Activated naive CD4-positive, alpha-beta T cell treated with anti-CD3 and anti-CD28 coated beads for 36 hours (primary cell): Measurements from ENCODE around the gene CRBN. TPM values are rescaled to one million over a fixed set of nuclear protein-coding genes. Genes with fewer than 3 reads are reported as not detected.

ENCODE experiments used
- CTCF ChIA-PET: fragments of 350-600 bp; sonication (Branson Sonifier 250); formaldehyde crosslinking; loops from one replicate; lab custom pipeline; 2021; ENCODE audit warnings: antibody characterized with exemption; lab: Charles Lee
- DNase-seq: peaks from one replicate; pipeline ENCODE4 v3.0.0-alpha.2; 2020
- H3K27ac Mint-ChIP-seq: one replicate; pipeline ENCODE4 v1.8.0; 2021; ENCODE audit warnings: mild to moderate bottlenecking, mixed read lengths
- H3K27me3 Mint-ChIP-seq: one replicate; pipeline ENCODE4 v1.8.0; 2021; ENCODE audit warnings: low read depth, mixed read lengths
- H3K36me3 Mint-ChIP-seq: one replicate; pipeline ENCODE4 v1.8.0; 2021; ENCODE audit warnings: low read depth, mixed read lengths
- H3K4me1 Mint-ChIP-seq: one replicate; pipeline ENCODE4 v1.8.0; 2021; ENCODE audit warnings: low read depth, mixed read lengths
- H3K4me3 Mint-ChIP-seq: one replicate; pipeline ENCODE4 v1.8.0; 2021; ENCODE audit warnings: mild to moderate bottlenecking, moderate library complexity, mixed read lengths
- H3K9me3 Mint-ChIP-seq: one replicate; pipeline ENCODE4 v1.8.0; 2021; ENCODE audit warnings: mixed read lengths
- intact Hi-C: fragments of 100-400 bp; cut with micrococcal nuclease; formaldehyde crosslinking; loops from one replicate; pipeline ENCODE4 v1.15.1; 2023
- total RNA-seq, 2 experiments: library from RNA; stranded (reverse); gene quantifications; one replicate each; pipeline ENCODE4 v1.2.3, GENCODE V29; 2021

The CRBN gene
- total RNA-seq, 2 experiments from 2014 or later: 44.1 to 48.0 TPM

DNA sequence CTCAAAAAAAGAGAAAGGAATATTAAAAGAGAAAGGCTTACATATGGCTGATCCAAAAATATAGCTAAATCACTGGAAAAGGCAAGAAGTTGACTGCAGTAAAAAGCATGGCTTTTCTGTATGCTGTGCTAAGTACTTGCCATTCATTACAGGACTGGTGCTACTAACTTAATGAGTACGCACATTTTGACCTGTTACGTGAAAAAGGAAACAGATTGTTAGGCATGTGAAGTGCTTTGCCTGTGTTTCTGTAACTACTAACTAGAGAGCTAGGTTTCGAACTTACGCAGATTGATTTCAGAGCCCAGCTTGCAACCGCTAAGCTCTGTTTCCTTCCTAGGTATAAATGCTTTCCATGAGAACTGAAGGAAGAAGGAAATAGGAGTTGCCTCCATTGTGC is 49.9 kb downstream of the CRBN start:
- Mint-ChIP-seq H3K4me1 (peaks cover 54% of the 10 kb centered on the region), H3K27ac (peak overlapping the region; percentile 22), H3K36me3 (peaks cover 43% of the 10 kb centered on the region), H3K4me3 (no peak overlapping the region), H3K9me3 (no peaks in the 10 kb centered on the region), H3K27me3 (no peaks in the 10 kb centered on the region)
- no peak for DNase-seq
- CTCF ChIA-PET: interaction anchor here (0.9 to 1.1 kb wide), 2 partner anchors 11 to 48 kb away, joined by 3 to 6 read pairs; no protein-coding TSS in a partner anchor
- intact Hi-C loops: no loop called here

DNA sequence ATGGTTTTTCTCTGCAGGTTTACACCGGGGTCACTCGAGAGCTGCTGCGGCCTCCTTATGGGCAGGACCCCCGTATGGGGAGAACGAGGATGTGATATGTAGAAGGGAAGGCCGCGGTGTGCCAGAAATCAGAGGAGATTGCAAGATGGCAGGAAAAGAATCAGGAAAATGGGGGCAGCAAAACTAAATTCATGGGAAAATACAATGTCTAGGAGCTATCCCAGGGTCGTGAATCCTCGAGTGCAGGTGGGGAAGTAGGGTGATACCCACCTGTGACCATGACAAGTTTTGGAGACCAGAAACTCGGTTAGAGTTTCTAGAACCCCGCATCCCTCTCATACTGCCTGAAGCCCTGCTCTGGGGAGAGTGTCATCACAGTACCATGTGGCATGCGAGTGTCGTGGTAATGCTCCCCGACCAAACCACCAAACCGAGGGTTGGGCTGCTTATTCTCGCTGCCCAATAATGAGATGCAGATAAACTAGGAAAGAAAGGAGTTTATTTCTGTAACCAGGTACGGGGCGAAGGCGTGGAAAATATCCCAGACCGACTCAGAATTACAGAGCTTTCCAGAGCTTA is 52.0 kb downstream of the CRBN start:
- H3K9me3 Mint-ChIP-seq: no peaks in the 10 kb centered on the region
- H3K27ac Mint-ChIP-seq: peak overlapping the region; percentile 98
- peak overlapping the region; percentile 97 for H3K4me3 Mint-ChIP-seq
- intact Hi-C loops: loop anchor here (2.0 kb wide), 2 partner anchors 99 to 1853 kb away; no protein-coding TSS in a partner anchor
- no peaks in the 10 kb centered on the region for H3K27me3 Mint-ChIP-seq
- DNase-seq: peak; percentile 37
- peaks cover 33% of the 10 kb centered on the region for H3K36me3 Mint-ChIP-seq
- CTCF ChIA-PET: interaction anchor here (0.8 to 1.0 kb wide), 2 partner anchors 46 to 50 kb away, joined by 3 read pairs; no protein-coding TSS in a partner anchor
- H3K4me1 Mint-ChIP-seq: peaks cover 36% of the 10 kb centered on the region

DNA sequence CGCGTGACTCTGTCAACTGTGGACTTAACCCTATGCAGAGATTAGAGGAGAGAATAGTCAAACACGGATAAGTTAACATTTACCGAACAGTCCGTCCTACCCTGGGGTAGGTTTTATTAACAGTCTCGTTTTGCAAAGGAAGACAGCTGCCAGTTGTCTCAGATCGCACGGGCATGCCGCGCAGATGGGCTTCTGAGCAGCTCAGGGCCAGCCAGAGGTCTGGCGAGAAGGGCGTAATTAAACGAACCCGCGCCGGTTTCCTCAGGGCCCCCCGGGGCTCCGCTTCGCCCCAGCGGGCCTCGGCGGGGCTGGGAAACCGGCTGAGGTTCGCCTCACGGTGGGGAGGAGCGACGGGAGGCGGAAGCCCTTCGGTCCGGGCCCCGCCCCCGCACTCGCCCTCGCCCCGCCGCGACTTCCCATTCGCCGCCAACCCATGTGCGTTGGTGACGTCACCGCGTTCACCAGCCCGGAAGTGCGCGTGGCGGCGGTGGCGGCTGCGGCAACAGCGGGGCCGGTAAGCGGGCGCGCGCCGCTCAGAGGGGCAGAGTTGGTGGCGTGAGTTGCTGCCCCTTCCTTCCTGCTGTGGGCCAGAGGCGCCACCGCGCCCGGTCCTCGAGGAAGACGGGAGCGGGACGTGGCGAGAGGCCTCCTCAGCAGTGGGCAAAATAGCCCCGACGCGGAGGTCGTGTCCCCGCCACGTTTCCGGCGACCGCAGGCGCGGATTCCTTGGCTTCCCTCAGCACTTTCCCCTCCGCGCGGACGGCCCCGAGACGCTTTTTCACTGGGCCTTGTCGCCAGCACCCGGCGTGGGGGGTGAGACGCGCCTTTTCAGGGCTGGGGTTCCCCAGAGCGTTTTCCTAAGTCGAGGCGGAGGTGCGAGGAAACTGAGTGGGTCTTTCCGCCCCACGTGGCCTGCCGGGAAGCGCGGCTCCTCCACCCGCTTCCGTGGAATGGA is 52.7 kb downstream of the CRBN start, which contains the start of gene TRNT1:
TRNT1 (plus strand) TSS at position 464 of the 955 bp plus-strand sequence. CDS start 2,101 bp downstream, outside the sequence.
- Mint-ChIP-seq H3K4me1 (peaks cover 36% of the 10 kb centered on the region), H3K4me3 (peak within 1 kb of the TSS; percentile 97), H3K9me3 (no peaks in the 10 kb centered on the region), H3K36me3 (peaks cover 33% of the 10 kb centered on the region), H3K27ac (peak within 1 kb of the TSS; percentile 98), H3K27me3 (no peaks in the 10 kb centered on the region)
- peak; percentile 96 for DNase-seq
- CTCF ChIA-PET: interaction anchor here (0.8 to 0.9 kb wide), 2 partner anchors 24 to 47 kb away, joined by 3 read pairs; no protein-coding TSS in a partner anchor
- intact Hi-C loops: loop anchor here (1.0 to 2.0 kb wide), 5 partner anchors 47 to 1854 kb away; partner anchors contain the start of genes CRBN and SETMAR

DNA sequence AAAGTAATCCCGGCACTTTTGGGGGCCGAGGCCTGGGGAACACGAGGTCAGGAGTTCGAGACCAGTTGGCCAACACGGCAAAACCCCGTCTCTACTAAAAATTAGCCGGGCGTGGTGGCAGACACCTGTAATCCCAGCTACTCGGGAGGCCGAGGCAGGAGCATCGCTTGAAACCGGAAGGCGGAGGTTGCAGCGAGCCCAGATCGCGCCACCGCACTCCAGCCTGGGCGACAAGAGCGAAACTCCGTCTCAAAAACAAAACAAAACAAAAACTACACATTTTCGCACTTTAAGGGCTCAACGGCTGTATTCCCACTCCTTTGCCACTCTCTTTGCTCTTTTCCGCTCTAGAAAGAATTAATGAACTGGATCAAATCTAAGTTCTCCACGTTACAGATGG is 53.5 kb downstream of the CRBN start:
- no peaks in the 10 kb centered on the region for H3K9me3 Mint-ChIP-seq
- intact Hi-C loops: loop anchor here (1.0 to 2.0 kb wide), 5 partner anchors 47 to 1855 kb away; partner anchors contain the start of genes CRBN and SETMAR
- DNase-seq: no peak
- CTCF ChIA-PET: interaction anchor here (0.9 kb wide), 1 partner anchor 23 kb away, joined by 3 read pairs; no protein-coding TSS in a partner anchor
- peak overlapping the region; percentile 98 for H3K27ac Mint-ChIP-seq
- H3K4me3 Mint-ChIP-seq: peak overlapping the region; percentile 97
- H3K36me3 Mint-ChIP-seq: peaks cover 28% of the 10 kb centered on the region
- peaks cover 33% of the 10 kb centered on the region for H3K4me1 Mint-ChIP-seq
- no peaks in the 10 kb centered on the region for H3K27me3 Mint-ChIP-seq

DNA sequence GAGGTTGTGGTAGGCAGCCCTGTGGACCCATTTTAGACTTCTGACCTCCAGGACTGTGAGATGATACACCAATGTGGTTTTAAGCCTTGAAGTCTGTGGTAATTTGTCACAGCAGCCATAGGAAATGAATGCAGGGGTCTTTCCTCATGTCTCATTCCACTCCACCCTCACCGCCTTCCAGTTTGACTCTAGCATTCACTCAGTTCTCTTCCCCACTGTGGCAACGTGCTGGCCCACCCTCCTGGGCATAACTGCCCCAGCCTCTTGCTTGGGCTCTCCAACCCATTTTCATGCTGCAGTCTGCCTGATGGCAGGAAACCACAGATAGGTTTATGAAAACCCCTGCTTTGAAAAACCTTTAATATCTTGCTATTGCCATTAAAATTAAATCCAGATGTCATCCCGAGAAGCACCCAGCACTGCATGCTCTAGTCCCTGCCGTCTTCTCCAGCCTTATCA is 60.1 kb downstream of the CRBN start:
- no peaks in the 10 kb centered on the region for H3K9me3 Mint-ChIP-seq
- H3K4me1 Mint-ChIP-seq: no peaks in the 10 kb centered on the region
- no peaks in the 10 kb centered on the region for H3K27me3 Mint-ChIP-seq
- intact Hi-C loops: no loop called here
- CTCF ChIA-PET: no interaction called here
- H3K4me3 Mint-ChIP-seq: no peak overlapping the region
- H3K27ac Mint-ChIP-seq: no peak overlapping the region
- DNase-seq: no peak
- H3K36me3 Mint-ChIP-seq: no peaks in the 10 kb centered on the region

DNA sequence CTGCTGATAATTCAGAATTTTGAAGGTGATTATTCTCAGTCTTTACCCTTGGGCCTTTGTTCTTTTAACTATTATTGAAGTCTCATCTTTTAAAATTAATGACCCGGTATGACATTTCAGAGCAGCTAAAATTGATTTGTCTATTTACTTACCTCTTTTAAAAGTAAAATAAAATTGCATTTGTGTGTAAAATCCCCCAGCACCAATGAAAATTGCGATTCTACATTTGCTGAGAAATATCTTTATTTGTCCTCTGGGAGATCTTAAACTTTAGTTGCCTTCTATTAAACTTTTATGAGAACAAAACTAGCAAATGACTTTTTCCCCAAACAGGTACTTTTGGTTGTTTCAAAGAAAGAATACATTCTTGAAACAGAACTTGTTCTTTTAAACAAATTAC is 61.8 kb downstream of the CRBN start:
- Mint-ChIP-seq H3K27me3 (no peaks in the 10 kb centered on the region), H3K27ac (no peak overlapping the region), H3K36me3 (no peaks in the 10 kb centered on the region), H3K9me3 (no peaks in the 10 kb centered on the region), H3K4me3 (no peak overlapping the region), H3K4me1 (no peaks in the 10 kb centered on the region)
- no peak for DNase-seq
- intact Hi-C loops: no loop called here
- CTCF ChIA-PET: no interaction called here

DNA sequence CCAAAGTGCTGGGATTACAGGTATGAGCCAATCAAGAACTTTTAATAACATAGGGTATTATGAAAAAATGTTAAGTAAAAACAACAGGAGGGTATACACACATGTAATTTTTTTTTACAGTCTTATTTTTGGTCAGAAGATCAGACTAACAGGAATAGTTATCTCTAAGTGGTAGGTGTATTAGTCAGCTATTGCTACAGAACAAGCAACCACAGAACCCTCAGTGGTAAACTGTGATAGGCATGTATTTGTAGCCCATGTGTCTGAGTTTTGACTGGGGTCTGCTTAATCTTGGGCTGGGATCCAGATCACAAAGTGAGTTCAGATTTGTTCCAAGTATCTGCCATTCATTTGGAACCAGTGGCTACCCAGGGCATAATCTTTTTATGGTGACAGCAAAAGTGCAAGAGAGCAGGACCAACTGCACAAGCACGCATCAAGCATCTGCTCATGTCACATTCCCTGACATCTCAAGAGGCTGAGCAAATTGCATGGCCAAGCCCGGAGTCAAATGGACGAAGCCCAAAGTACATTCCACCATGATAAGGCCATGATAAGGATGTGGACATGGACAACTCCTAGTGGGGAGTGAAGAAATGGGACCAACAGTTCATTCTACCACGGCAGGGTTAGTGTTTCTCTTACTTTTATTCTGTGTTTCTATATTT is 66.3 kb downstream of the CRBN start:
- CTCF ChIA-PET: no interaction called here
- intact Hi-C loops: no loop called here
- H3K4me1 Mint-ChIP-seq: peaks cover 2% of the 10 kb centered on the region

DNA sequence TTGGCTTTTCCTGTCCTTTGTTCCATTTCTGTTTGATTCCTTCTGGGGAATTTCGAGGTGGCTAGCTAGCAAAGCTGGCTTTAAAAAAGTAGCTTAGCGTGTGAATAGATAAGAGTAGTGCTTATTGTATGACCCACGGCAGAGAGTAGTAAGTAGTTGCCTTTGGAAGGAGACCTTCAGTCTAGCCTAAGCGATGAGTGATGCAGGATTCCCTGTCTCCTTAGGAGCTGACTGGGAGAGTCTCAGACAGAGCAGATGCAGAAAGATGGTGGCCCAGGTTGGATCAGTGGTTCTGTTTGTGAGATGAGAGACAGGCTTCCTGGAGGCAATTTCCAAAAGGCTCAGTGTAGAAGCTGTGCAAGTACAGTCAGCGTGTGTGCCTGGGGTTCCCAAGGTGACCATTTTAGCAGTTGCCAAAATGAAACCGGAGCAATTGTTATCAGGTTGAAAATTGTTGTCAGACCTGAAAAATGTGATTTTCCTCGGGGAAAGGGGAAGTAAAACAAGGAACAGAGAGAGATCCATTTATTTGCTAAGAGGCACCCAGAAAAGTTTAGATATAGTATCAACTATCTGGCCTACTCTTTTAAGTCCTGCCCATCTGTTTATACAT is 68.6 kb downstream of the CRBN start:
- no peak for DNase-seq
- Mint-ChIP-seq H3K4me1 (peaks cover 2% of the 10 kb centered on the region), H3K4me3 (no peak overlapping the region), H3K9me3 (no peaks in the 10 kb centered on the region), H3K27ac (no peak overlapping the region), H3K36me3 (no peaks in the 10 kb centered on the region), H3K27me3 (peaks cover 1% of the 10 kb centered on the region)
- intact Hi-C loops: no loop called here
- CTCF ChIA-PET: no interaction called here

More for the DNA sequence above, 66.3 kb downstream of the CRBN start:
- DNase-seq: no peak
- no peaks in the 10 kb centered on the region for H3K27me3 Mint-ChIP-seq
- no peaks in the 10 kb centered on the region for H3K36me3 Mint-ChIP-seq
- H3K9me3 Mint-ChIP-seq: no peaks in the 10 kb centered on the region
- H3K27ac Mint-ChIP-seq: no peak overlapping the region
- H3K4me3 Mint-ChIP-seq: no peak overlapping the region

DNA sequence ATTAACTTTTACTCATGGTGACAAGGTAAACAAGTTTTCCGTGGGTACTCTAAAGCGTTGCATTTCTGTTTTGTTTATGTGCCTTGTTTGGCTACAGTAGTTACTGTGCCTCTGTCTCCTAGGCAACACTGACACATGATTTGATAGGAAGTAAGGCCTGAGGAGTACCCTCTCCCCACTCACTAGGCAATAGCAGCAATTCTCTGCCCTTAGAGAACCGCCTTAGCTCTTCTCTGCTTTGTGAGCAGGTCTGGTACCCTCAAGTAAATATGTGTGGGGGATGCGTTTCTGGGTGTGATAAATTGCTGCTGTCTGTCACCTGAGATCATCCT is 69.2 kb downstream of the CRBN start, which contains the start of gene IL5RA:
IL5RA (minus strand) TSS at position 76 of the 332 bp plus-strand sequence. CDS start 5,390 bp downstream, outside the sequence.
- intact Hi-C loops: no loop called here
- CTCF ChIA-PET: no interaction called here
- no peak for DNase-seq
- Mint-ChIP-seq H3K4me1 (peaks cover 2% of the 10 kb centered on the region), H3K36me3 (no peaks in the 10 kb centered on the region), H3K27me3 (peaks cover 2% of the 10 kb centered on the region), H3K27ac (no peak within 1 kb of the TSS), H3K9me3 (no peaks in the 10 kb centered on the region), H3K4me3 (no peak within 1 kb of the TSS)

DNA sequence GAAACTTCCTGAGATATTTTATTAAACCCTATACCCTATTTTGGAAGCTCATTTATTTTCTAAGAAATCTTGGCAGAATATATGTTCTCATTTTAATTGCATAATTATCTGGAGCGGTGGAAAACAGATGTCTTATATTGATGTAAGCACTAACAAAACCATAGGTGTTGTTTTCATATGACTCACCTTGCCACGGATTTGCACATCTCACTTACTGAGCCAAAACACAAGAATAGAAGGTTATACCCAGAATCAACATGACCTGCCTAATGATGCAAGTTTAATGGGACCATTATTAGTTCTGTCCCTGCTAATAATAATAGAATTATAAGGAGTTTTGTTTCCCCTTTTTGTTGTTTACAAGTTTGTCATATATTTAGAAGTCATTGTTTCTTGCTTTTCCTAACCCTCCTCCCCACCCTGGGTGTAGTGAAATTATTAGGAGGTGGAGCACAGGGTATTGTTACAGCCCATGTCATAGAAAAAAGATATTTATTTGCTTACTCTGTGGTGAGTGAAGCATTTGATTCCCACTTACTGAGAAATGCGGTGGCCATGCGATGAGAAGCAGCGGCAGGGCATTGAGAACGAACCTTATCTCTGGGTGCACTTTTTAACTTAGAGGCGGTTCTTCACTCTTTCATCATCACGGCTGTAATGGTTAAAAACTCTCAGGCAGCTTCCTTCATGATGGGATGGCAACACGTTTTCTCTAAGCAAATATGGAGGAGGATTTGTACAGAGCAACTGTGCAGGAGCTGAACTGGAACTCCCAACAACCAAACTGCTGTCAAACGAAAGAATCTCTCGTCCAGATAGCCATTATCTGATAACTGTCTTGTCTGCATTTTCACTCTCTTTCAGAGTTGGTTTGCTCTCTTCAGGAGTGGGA is 69.8 kb downstream of the CRBN start:
- CTCF ChIA-PET: interaction anchor here (0.6 kb wide), 1 partner anchor 8 kb away, joined by 3 read pairs; no protein-coding TSS in a partner anchor
- Mint-ChIP-seq H3K27me3 (peaks cover 2% of the 10 kb centered on the region), H3K4me3 (no peak overlapping the region), H3K9me3 (no peaks in the 10 kb centered on the region), H3K27ac (no peak overlapping the region), H3K4me1 (peaks cover 2% of the 10 kb centered on the region), H3K36me3 (no peaks in the 10 kb centered on the region)
- intact Hi-C loops: no loop called here
- DNase-seq: no peak

DNA sequence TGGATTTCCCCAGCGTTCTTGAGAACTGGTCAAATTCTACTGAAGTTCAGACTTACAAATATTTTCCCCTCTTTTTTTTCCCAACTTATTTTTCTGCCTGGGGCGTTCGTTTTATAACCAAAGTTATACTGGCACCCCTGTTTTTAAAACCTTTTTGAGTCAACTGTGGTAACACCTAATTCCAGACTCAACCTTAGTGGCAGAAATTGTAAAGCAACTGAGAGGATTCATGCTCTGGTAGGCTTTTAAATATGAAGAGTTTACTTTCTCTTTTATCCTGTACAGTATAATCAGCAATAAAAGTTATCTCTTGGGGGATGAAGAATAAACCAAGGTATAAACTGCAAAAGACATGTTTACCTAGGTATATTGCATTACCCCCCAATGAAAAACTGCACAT is 71.6 kb downstream of the CRBN start:
- no peak overlapping the region for H3K27ac Mint-ChIP-seq
- H3K9me3 Mint-ChIP-seq: no peaks in the 10 kb centered on the region
- CTCF ChIA-PET: no interaction called here
- peaks cover 2% of the 10 kb centered on the region for H3K27me3 Mint-ChIP-seq
- peaks cover 2% of the 10 kb centered on the region for H3K4me1 Mint-ChIP-seq
- H3K36me3 Mint-ChIP-seq: no peaks in the 10 kb centered on the region
- DNase-seq: no peak
- no peak overlapping the region for H3K4me3 Mint-ChIP-seq
- intact Hi-C loops: no loop called here
